ENCODE data around the gene DDX42. TPM values are rescaled to one million over a fixed set of nuclear protein-coding genes. Genes with fewer than 3 reads are reported as not detected.
A peak's percentile ranks its signal among the peaks of the same experiment; 100 is the strongest.

The DDX42 gene
- total and polyA plus RNA-seq, 2 donors (not counting 1 experiment from before 2014, with no cell fraction given): 61.6 to 170 TPM

DNA sequence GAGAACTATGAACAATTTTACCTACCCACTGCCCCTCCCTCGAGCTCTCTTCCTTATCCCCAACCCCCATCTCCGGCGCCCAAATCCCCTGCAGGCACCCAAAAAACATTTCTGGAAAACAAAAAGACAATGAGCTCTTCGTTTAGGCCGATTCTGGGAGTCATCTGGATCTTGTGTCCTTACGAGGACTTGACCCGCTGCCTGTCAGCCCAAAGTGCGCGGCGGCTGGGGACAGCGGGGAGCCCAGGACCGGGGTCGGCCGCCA, 32.9 kb upstream of the DDX42 start:
- POLR2A ChIA-PET: interaction anchor here (1.6 to 2.7 kb wide), 2 partner anchors 33 to 42 kb away, joined by 11 to 86 read pairs; partner anchors contain the start of genes CCDC47, DDX42 and LIMD2
- peak overlapping the region; percentile 79 to 99 (median 93) for H3K4me3 ChIP-seq (ENCODE audit: control extremely low read depth in 1 of 5, extremely low read depth in 1 of 5, insufficient read depth in 1 of 5, low read depth in 2 of 5, low read length in 4 of 5)
- Mint-ChIP-seq H3K27me3 (no peaks in the 10 kb centered on the region), H3K4me3 (peak overlapping the region; percentile 89), H3K9me3 (ENCODE audit: insufficient read depth) (no peaks in the 10 kb centered on the region), H3K27ac (peak overlapping the region; percentile 93), H3K4me1 (peaks cover 28% of the 10 kb centered on the region)
- 0% methylated on average over 14 of the region's 14 CpGs for WGBS (ENCODE audit: insufficient coverage)
- H3K9ac ChIP-seq (ENCODE audit: low read length): peak overlapping the region; percentile 99
- no peaks in the 10 kb centered on the region for H4K20me1 ChIP-seq (ENCODE audit: control insufficient read depth, insufficient read depth, low read length, poor library complexity, severe bottlenecking)
- peak overlapping the region; percentile 97 for H3K27ac ChIP-seq (ENCODE audit: low read length in 2 of 2)
- no peak for ATAC-seq (ENCODE audit: low read depth)
- H2AFZ ChIP-seq (ENCODE audit: insufficient read depth, low read depth, low read length, poor library complexity, severe bottlenecking): peak overlapping the region; percentile 94
- intact Hi-C loops (cut with micrococcal nuclease): loop anchor here (1.0 to 10.0 kb wide), 9 partner anchors 32 to 1314 kb away; partner anchors contain the start of genes CCDC47, CEP95, DCAF7 and DDX5
- CTCF ChIA-PET: interaction anchor here (1.0 kb wide), 1 partner anchor 28 kb away, joined by 3 read pairs; no protein-coding TSS in a partner anchor
- peaks cover 0 to 4% (median 0%) of the 10 kb centered on the region in 3 donors for H3K9me3 ChIP-seq (ENCODE audit: control extremely low read depth in 1 of 3, control insufficient read depth in 2 of 3, insufficient read depth in 1 of 3, low read length in 2 of 3)
- peaks cover 6% of the 10 kb centered on the region in 2 experiments for H3K36me3 ChIP-seq (replicated peaks in 1 of 2; ENCODE audit: control extremely low read depth in 1 of 2, control insufficient read depth in 1 of 2, extremely low read depth in 1 of 2, insufficient read depth in 2 of 2, low read length in 1 of 2)
- peaks cover 35% of the 10 kb centered on the region for H3K79me2 ChIP-seq (ENCODE audit: control insufficient read depth, insufficient read depth, low read length)
- DNase-seq: no peak
- peak overlapping the region; percentile 94 for H3K4me2 ChIP-seq (replicated peaks; ENCODE audit: low read depth, low read length, poor library complexity, severe bottlenecking)
- TF ChIP-seq EZH2 (IDR thresholded peaks at IDR 0.05; ENCODE audit: borderline replicate concordance, insufficient read depth, low read depth, low read length, poor library complexity, severe bottlenecking): no peak
- TF ChIP-seq, protein P1, sequence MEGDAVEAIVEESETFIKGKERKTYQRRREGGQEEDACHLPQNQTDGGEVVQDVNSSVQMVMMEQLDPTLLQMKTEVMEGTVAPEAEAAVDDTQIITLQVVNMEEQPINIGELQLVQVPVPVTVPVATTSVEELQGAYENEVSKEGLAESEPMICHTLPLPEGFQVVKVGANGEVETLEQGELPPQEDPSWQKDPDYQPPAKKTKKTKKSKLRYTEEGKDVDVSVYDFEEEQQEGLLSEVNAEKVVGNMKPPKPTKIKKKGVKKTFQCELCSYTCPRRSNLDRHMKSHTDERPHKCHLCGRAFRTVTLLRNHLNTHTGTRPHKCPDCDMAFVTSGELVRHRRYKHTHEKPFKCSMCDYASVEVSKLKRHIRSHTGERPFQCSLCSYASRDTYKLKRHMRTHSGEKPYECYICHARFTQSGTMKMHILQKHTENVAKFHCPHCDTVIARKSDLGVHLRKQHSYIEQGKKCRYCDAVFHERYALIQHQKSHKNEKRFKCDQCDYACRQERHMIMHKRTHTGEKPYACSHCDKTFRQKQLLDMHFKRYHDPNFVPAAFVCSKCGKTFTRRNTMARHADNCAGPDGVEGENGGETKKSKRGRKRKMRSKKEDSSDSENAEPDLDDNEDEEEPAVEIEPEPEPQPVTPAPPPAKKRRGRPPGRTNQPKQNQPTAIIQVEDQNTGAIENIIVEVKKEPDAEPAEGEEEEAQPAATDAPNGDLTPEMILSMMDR (IDR thresholded peaks at IDR 0.05): no peak
- H3K4me1 ChIP-seq (ENCODE audit: control insufficient read depth in 2 of 2, insufficient read depth in 2 of 2, low read length in 2 of 2): peaks cover 15 to 28% of the 10 kb centered on the region in 2 donors
- H3K27me3 ChIP-seq (replicated peaks in 1 of 4; ENCODE audit: control extremely low read depth in 1 of 4, control insufficient read depth in 3 of 4, insufficient read depth in 4 of 4, low read length in 3 of 4): no peaks in the 10 kb centered on the region
